ENCODE data around the gene SNED1. TPM values are rescaled to one million over a fixed set of nuclear protein-coding genes. Genes with fewer than 3 reads are reported as not detected.

The SNED1 gene
- total RNA-seq, 2 donors from 2014 or later, result 42.0 to 72.1 TPM

DNA sequence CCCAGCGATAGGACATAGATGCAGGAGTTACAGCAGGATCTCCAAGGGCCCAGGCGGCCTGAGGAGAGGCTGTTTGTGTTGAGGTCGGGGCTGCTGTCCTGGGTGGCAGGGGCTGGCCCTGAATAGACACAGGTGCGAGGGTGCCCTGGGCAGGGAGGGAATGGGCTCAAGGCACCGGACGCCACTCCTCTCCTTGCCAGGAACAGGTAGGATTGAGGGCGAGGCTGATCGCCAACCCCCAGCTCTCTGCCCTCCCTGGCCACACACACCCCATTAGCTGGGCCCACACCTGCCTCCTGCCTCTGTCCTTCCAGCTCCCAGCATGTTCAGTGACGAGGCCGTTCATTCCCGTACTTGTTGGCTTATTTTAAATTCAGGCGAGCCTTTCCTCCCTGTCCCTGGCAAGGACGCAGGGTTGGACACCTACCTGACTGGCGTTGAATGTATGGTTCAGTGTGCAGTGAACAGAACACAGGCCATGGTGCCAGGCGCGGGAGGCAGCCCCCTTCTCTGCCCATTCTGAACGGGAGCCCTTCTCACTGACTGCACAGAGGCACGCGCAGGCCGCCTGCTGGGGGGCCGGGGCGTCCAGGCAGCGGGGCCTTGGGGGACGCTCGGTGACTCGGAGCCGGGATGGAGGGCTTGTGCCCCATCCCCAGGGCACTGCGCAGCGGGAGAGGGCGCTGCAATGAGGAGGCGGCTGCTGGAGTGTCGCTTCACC lies 41.3 kb upstream of the SNED1 start:
- DNase-seq (no peak), ATAC-seq (no peak)
- H3K27me3 Mint-ChIP-seq, result peaks cover 20% of the 10 kb centered on the region
- no peak overlapping the region for H3K4me3 Mint-ChIP-seq
- H3K4me1 Mint-ChIP-seq, result peaks cover 2% of the 10 kb centered on the region
- no peaks in the 10 kb centered on the region for H3K36me3 Mint-ChIP-seq (ENCODE audit: low read depth)
- H3K27ac Mint-ChIP-seq, result no peak overlapping the region
- H3K9me3 ChIP-seq (ENCODE audit: control insufficient read depth, low read length, poor library complexity, severe bottlenecking), result no peaks in the 10 kb centered on the region

DNA sequence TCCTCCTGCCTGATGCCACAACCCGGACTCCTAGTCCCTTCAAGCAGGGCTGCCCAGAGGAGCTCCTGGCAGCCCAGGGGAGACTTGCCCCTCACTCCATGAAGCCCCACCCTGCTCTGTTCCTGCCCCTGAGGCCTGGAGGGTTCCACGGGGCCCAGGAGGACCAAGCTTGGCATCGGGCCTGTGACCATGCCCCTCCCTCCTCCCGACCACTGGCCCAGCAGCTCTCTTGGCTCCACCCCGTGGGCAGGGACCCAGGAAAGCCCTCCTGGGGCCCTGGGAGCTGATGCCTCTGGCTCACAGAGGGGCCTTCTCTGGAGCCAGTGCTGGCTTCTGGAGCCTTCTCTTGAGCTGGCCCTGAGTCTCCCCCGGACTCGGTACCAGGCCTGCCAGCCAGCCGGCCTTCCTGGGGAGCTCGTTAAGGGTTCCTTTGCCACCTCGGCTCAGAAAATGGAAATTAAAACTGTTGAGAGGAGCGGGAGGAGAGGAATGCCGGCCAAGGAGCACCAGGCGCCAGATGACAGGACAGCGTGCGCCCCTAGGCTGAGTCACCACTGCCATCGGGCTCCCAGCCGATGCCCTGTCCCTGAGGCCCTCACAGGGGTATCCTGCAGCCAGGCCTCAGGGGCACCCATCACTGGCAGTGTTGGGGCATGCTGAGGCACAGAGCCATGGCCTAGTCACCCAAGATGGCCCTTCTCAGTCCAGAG lies 40.6 kb upstream of the SNED1 start:
- DNase-seq, result no peak
- Mint-ChIP-seq H3K27ac (no peak overlapping the region), H3K4me3 (no peak overlapping the region), H3K36me3 (ENCODE audit: low read depth) (no peaks in the 10 kb centered on the region), H3K27me3 (peaks cover 20% of the 10 kb centered on the region), H3K4me1 (peaks cover 2% of the 10 kb centered on the region)
- H3K9me3 ChIP-seq (ENCODE audit: control insufficient read depth, low read length, poor library complexity, severe bottlenecking), result no peaks in the 10 kb centered on the region
- no peak for ATAC-seq

- H3K4me3 Mint-ChIP-seq, result no peak overlapping the region
- ATAC-seq, result no peak
- peaks cover 2% of the 10 kb centered on the region for H3K4me1 Mint-ChIP-seq
Measured at GRCh38 chr2:240958366-240959213, 39.8 kb upstream of the SNED1 start.

DNA sequence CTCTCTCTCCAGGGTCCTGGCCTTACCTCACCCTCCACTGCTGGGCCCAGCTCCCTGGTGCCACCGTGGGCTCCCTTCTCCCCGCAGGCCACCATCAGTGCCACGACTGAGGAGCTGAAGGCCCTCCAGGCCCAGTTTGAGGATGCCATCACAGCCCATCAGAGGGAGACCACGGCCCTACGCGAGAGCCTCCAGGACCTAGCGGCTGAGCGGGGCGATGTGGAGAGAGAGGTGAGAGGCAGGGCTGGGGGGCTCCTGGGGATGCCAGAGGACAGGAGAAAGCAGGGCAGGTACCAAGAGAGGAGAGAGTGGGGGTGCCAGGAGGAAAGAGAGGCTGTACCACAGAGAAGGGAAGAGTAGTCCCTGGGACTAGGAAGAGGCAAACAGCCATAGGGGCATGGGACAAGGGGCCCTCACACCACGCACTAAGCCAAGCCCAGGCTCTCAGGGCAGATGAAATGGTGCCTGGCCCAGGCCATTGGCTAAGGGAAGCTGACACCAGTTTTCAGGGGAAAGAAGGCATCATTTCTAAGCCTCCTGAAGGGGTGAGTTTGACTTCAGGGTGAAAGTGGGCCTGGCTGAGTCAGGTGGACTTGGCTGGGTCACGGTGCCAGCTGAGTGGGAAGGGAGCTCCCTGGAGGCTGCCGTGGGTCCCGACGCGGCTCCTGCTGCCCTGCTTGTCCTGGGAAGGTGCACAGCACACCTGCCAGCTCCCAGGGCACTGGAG lies 39.0 kb upstream of the SNED1 start:
- no peaks in the 10 kb centered on the region for H3K36me3 Mint-ChIP-seq (ENCODE audit: low read depth)
- DNase-seq (no peak), ATAC-seq (no peak)

More at GRCh38 chr2:240958366-240959213, 39.8 kb upstream of the SNED1 start:
- Mint-ChIP-seq H3K27me3 (peaks cover 20% of the 10 kb centered on the region), H3K36me3 (ENCODE audit: low read depth) (no peaks in the 10 kb centered on the region), H3K27ac (no peak overlapping the region)
- no peaks in the 10 kb centered on the region for H3K9me3 ChIP-seq (ENCODE audit: control insufficient read depth, low read length, poor library complexity, severe bottlenecking)
- DNase-seq, result no peak

GRCh38 chr2:240959941-240960308 lies 38.5 kb upstream of the SNED1 start:
- Mint-ChIP-seq H3K4me1 (peaks cover 2% of the 10 kb centered on the region), H3K4me3 (no peak overlapping the region), H3K36me3 (ENCODE audit: low read depth) (no peaks in the 10 kb centered on the region), H3K27ac (no peak overlapping the region), H3K27me3 (peaks cover 14% of the 10 kb centered on the region)
- DNase-seq (no peak), ATAC-seq (no peak)
- no peaks in the 10 kb centered on the region for H3K9me3 ChIP-seq (ENCODE audit: control insufficient read depth, low read length, poor library complexity, severe bottlenecking)

More for the DNA sequence above, 39.0 kb upstream of the SNED1 start:
- Mint-ChIP-seq H3K27ac (no peak overlapping the region), H3K4me3 (no peak overlapping the region), H3K4me1 (peaks cover 2% of the 10 kb centered on the region), H3K27me3 (peaks cover 17% of the 10 kb centered on the region)
- H3K9me3 ChIP-seq (ENCODE audit: control insufficient read depth, low read length, poor library complexity, severe bottlenecking), result no peaks in the 10 kb centered on the region

GRCh38 chr2:240960309-240960970 lies 38.0 kb upstream of the SNED1 start:
- peaks cover 4% of the 10 kb centered on the region for H3K4me1 Mint-ChIP-seq
- no peak overlapping the region for H3K27ac Mint-ChIP-seq
- H3K36me3 Mint-ChIP-seq (ENCODE audit: low read depth), result no peaks in the 10 kb centered on the region
- H3K9me3 ChIP-seq (ENCODE audit: control insufficient read depth, low read length, poor library complexity, severe bottlenecking), result no peaks in the 10 kb centered on the region
- peaks cover 9% of the 10 kb centered on the region for H3K27me3 Mint-ChIP-seq
- DNase-seq (no peak), ATAC-seq (no peak)
- H3K4me3 Mint-ChIP-seq, result no peak overlapping the region

DNA sequence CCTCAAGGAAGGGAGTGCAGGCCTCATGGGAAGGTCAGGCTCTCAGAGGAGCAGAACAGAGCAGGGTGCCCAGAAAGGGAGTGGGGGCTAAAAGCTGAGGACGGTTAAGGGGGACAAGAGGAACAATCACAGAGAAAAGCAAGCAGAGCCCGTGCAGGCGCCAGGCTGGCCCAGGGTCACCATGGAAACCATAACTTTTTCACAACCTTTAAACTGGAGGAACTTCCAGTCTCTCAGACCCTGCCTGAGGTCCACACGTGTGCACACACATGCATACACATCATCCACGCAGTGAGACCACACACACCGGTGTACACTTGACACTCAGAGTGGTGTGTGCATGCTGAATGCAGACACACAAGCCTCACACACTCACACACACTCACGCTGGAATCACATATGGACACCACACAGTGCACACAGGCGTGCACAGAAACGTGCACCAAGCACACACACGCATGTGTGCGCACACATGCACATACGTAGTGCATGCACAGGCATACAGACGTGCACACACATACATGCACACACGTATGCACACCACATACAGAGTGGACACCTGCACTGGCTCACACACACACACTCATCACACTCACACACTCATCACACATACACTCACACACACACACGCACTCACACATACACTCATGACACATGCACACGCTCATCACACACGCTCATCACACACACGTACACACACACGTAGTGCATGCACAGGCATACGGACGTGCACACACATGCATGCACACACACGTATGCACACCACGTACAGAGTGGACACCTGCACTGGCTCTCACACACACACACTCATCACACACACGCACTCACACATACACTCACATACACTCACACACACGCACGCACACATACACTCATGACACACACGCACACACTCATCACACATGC lies 37.2 kb upstream of the SNED1 start:
- H3K9me3 ChIP-seq (ENCODE audit: control insufficient read depth, low read length, poor library complexity, severe bottlenecking), result no peaks in the 10 kb centered on the region
- H3K4me1 Mint-ChIP-seq, result peaks cover 4% of the 10 kb centered on the region
- no peak overlapping the region for H3K27ac Mint-ChIP-seq
- H3K4me3 Mint-ChIP-seq, result no peak overlapping the region
- ATAC-seq (no peak), DNase-seq (no peak)
- peaks cover 8% of the 10 kb centered on the region for H3K27me3 Mint-ChIP-seq
- H3K36me3 Mint-ChIP-seq (ENCODE audit: low read depth), result no peaks in the 10 kb centered on the region

DNA sequence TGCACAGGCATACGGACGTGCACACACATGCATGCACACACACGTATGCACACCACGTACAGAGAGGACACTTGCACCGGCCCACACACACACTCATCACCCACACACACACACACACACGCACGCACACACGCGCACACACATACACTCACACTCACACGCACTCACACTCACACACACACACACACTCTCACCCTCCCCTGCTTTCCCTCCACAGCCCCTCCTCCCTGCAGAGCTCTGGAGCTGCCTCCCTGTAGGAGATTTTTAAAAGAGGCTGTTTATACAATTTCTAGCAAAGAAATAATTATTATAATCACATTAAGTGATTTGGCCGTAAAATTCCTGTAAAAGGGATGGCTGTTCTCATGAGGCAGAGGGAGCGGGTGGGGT lies 36.5 kb upstream of the SNED1 start:
- H3K9me3 ChIP-seq (ENCODE audit: control insufficient read depth, low read length, poor library complexity, severe bottlenecking), result no peaks in the 10 kb centered on the region
- H3K4me3 Mint-ChIP-seq, result no peak overlapping the region
- peaks cover 1% of the 10 kb centered on the region for H3K27me3 Mint-ChIP-seq
- ATAC-seq, result no peak
- no peaks in the 10 kb centered on the region for H3K36me3 Mint-ChIP-seq (ENCODE audit: low read depth)
- DNase-seq, result no peak
- H3K4me1 Mint-ChIP-seq, result peaks cover 4% of the 10 kb centered on the region
- no peak overlapping the region for H3K27ac Mint-ChIP-seq

DNA sequence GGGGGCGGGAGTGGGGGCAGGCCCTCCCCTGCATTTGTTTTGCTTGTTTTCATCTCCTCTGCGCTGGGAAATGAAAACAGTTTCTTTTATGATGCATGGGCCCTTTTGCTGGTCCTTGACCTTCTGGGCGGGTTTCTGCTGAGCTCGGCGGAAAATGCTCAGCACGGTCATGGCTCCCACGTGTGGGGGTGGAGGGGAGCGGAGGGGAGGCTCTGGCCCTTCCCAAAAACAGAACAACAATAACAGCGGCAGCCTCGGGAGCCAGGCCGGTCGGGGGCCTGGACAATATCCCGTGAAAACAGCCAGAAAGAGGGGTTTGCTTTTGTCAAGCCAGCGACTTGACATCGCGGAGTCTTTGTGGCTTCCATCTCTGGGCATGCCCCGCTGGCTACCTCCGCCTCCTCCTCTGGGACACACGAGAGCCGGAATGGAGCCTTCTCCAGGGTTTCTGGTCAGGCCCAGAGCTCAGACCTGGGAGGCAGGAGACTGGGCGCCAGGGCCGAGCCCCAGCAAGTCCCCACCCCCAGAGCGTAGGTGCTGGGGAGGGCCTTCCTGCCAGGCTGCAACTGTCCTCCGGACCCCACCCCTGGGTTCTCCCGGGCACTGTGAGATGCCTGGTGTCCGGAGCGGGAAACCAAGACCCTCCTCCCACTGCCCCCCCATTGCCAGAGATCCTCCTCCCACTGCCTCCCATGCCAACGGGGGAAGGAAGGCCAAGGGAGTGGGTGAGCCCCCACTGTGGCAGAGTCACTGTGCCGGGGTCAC lies 35.9 kb upstream of the SNED1 start:
- H3K27ac Mint-ChIP-seq, result no peak overlapping the region
- no peaks in the 10 kb centered on the region for H3K27me3 Mint-ChIP-seq
- no peaks in the 10 kb centered on the region for H3K36me3 Mint-ChIP-seq (ENCODE audit: low read depth)
- peaks cover 4% of the 10 kb centered on the region for H3K4me1 Mint-ChIP-seq
- H3K4me3 Mint-ChIP-seq, result no peak overlapping the region
- DNase-seq (no peak), ATAC-seq (no peak)
- H3K9me3 ChIP-seq (ENCODE audit: control insufficient read depth, low read length, poor library complexity, severe bottlenecking), result no peaks in the 10 kb centered on the region

GRCh38 chr2:240963065-240963867 lies 35.2 kb upstream of the SNED1 start:
- no peak for DNase-seq
- H3K36me3 Mint-ChIP-seq (ENCODE audit: low read depth), result no peaks in the 10 kb centered on the region
- H3K4me1 Mint-ChIP-seq, result peaks cover 4% of the 10 kb centered on the region
- no peak overlapping the region for H3K27ac Mint-ChIP-seq
- H3K9me3 ChIP-seq (ENCODE audit: control insufficient read depth, low read length, poor library complexity, severe bottlenecking), result no peaks in the 10 kb centered on the region
- no peak overlapping the region for H3K4me3 Mint-ChIP-seq
- no peaks in the 10 kb centered on the region for H3K27me3 Mint-ChIP-seq
- no peak for ATAC-seq
